DND-41 (cell line): Measurements from ENCODE around the gene COL4A1.

Experiments used
- ATAC-seq: fragments of 200-7000 bp; cut with Tn5 transposase; 3 replicates; pipeline ENCODE4 v1.9.1; 2021; ENCODE audit warnings: low read depth; ENCODE audit not compliant: insufficient read depth
- DNase-seq: peaks from one replicate; pipeline ENCODE4 v3.0.0-alpha.2; 2020
- H2AFZ ChIP-seq: 2 replicates; pipeline ENCODE4 v1.6.0; 2012; ENCODE audit warnings: low read depth, low read length
- H3K27ac ChIP-seq: 2 replicates; pipeline ENCODE4 v1.5.1; 2012; ENCODE audit warnings: low read length, inconsistent platforms
- H3K27me3 ChIP-seq: fragments of 200-600 bp; sonication (generic); 2 replicates; pipeline ENCODE4 v1.6.0; 2012; ENCODE audit warnings: low read length, mild to moderate bottlenecking, inconsistent platforms; ENCODE audit not compliant: insufficient read depth, poor library complexity
- H3K36me3 ChIP-seq: 2 replicates; pipeline ENCODE4 v1.5.1; 2012; ENCODE audit warnings: low read length, inconsistent platforms; ENCODE audit not compliant: insufficient read depth
- H3K4me1 ChIP-seq: 2 replicates; pipeline ENCODE4 v1.5.1; 2012; ENCODE audit warnings: mild to moderate bottlenecking, low read length; ENCODE audit not compliant: insufficient read depth
- H3K4me2 ChIP-seq: 2 replicates; pipeline ENCODE4 v1.6.0; 2012; ENCODE audit warnings: mild to moderate bottlenecking, moderate library complexity, low read length, inconsistent platforms; ENCODE audit not compliant: insufficient read depth
- H3K4me3 ChIP-seq, 2 experiments: fragments of 200-600 bp in 1 of 2; shearing (Covaris generic) in 1 of 2; 2 replicates each; pipeline ENCODE4 v1.5.1; 2012 to 2016; ENCODE audit warnings: inconsistent platforms in 2 of 2, low read length in 2 of 2, mild to moderate bottlenecking in 2 of 2, low read depth in 1 of 2, moderate library complexity in 1 of 2
- H3K79me2 ChIP-seq: 2 replicates; pipeline ENCODE4 v1.6.0; 2012; ENCODE audit warnings: low read length, inconsistent platforms; ENCODE audit not compliant: insufficient read depth
- H3K9ac ChIP-seq: 2 replicates; pipeline ENCODE4 v1.6.0; 2012; ENCODE audit warnings: low read depth, mild to moderate bottlenecking, inconsistent platforms, low read length, moderate library complexity
- H3K9me3 ChIP-seq: 2 replicates; pipeline ENCODE4 v1.5.1; 2012; ENCODE audit warnings: low read length, moderate library complexity, mild to moderate bottlenecking, inconsistent platforms; ENCODE audit not compliant: insufficient read depth, severe bottlenecking
- H4K20me1 ChIP-seq: 2 replicates; pipeline ENCODE4 v1.6.0; 2012; ENCODE audit warnings: low read length; ENCODE audit not compliant: insufficient read depth
- CTCF ChIP-seq: IDR thresholded peaks from 2 replicates; pipeline ENCODE4 v1.5.1; 2012; ENCODE audit warnings: borderline replicate concordance, low read length, moderate library complexity, mild to moderate bottlenecking; ENCODE audit not compliant: poor library complexity, severe bottlenecking; ENCODE audit errors: extremely low read depth
- EZH2 ChIP-seq: IDR thresholded peaks from 3 replicates; pipeline ENCODE4 v1.6.1; 2012; ENCODE audit warnings: borderline replicate concordance, low read depth, mild to moderate bottlenecking, moderate library complexity, low read length, inconsistent platforms; ENCODE audit not compliant: severe bottlenecking

Gene COL4A1

GRCh38 chr13:110289174-110289573, 17.8 kb downstream of the COL4A1 start:
- Histone ChIP-seq H3K4me3 (no peak overlapping the region), H3K27me3 (peaks cover 44% of the 10 kb centered on the region), H4K20me1 (no peaks in the 10 kb centered on the region), H3K27ac (no peak overlapping the region), H3K9me3 (no peaks in the 10 kb centered on the region), H3K79me2 (no peaks in the 10 kb centered on the region), H3K4me1 (no peaks in the 10 kb centered on the region), H2AFZ (no peak overlapping the region), H3K9ac (no peak overlapping the region), H3K36me3 (no peaks in the 10 kb centered on the region), H3K4me2 (no peak overlapping the region)
- no peak for ATAC-seq
- no peak for TF ChIP-seq EZH2
- TF ChIP-seq CTCF: no peak
- DNase-seq: no peak

DNA sequence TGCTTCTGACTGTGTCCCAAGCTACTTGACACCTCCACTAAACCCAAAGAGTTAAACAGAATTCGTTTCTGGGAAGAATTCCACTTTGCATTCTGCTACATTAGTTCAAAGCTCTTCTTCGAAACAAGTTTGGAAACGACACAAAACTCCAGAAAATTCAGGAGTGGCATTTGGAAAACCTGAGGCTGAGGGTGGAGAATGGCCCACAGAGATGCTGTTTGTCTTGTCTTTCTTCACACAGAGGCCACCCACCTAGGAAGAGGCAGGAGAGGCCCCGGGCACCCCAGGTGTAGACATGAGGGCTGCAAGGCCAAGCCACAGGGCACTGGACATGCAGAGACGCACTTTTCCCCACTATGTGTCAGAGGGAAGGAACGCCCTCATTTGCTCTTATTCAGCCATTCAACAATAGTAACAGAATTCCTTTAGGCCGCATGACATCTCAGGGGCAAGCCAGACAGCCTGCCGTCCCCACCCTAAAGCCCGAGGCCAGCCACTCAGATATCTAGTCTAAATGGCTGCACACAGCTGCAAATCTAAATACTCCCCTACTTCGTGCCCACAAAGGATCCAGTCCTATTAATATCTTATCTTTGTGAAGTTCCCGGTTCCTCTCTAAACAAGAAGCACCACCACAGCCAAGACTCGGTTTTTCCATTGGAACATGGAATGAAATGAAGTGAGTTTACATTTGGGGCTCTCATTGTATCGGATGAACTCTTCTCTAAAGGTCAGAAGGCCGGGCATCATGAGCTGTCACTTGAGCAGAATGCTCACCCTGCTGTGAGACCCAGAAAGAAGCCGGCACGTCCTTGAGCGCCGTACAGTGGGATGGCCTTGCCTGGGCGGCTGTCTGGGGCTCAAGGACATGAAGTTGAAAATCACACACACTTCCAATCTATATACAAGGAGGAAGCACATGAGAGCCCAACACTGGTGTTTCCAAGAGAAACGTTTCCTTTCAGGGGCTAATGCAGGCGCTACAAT, 19.8 kb downstream of the COL4A1 start:
- H3K27ac ChIP-seq: no peak overlapping the region
- TF ChIP-seq CTCF: no peak
- TF ChIP-seq EZH2: no peak
- no peaks in the 10 kb centered on the region for H3K9me3 ChIP-seq
- no peak overlapping the region for H3K4me2 ChIP-seq
- no peaks in the 10 kb centered on the region for H3K36me3 ChIP-seq
- peaks cover 48% of the 10 kb centered on the region for H3K27me3 ChIP-seq
- no peak for ATAC-seq
- H3K4me1 ChIP-seq: no peaks in the 10 kb centered on the region
- H4K20me1 ChIP-seq: no peaks in the 10 kb centered on the region
- no peaks in the 10 kb centered on the region for H3K79me2 ChIP-seq
- no peak overlapping the region for H2AFZ ChIP-seq
- no peak overlapping the region for H3K9ac ChIP-seq
- H3K4me3 ChIP-seq: no peak overlapping the region
- no peak for DNase-seq

DNA sequence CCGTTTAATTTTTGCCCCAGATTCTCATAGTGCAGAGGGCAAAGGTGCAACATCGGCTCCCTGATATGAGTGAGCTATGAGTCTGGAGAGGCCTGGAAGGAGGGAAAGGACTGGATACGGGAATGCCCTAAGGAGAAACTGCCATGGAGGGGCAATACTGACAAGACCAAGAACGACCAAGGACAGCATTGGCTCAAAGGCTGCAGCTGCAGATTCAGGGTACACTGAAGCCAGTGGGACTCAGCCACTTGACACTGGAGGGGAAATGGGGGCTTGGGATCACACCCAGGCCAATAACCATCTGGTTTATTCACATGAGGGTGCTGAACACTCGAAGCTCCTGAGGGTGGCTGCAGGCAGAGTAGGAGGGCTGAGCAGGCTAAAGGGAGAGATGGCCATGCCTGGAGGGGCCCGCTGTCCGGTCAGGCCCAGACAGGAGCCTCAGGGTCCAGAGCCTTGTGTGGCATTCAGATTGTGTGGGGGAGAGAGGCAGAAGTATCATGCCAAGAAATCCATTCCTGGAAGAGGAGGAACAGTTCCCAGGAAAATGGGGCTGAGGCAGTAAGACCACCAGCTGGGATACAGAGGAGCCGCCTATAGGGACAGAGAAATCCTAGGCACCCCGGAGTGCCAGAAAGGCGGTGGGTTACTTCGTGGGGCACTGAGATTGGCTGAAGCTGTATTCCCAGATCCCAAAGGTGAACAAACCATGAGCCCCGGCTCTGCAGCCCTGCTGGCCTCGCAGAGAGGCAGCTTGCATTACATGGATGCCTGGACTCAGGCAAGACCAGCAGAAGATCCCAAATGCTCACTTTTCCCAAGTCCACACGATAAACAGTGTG, 20.7 kb downstream of the COL4A1 start:
- Histone ChIP-seq H3K27me3 (peaks cover 48% of the 10 kb centered on the region), H3K4me3 (no peak overlapping the region)

More for the DNA sequence above, 20.7 kb downstream of the COL4A1 start:
- H3K4me2 ChIP-seq: no peak overlapping the region
- no peaks in the 10 kb centered on the region for H3K79me2 ChIP-seq
- no peaks in the 10 kb centered on the region for H3K36me3 ChIP-seq
- no peak overlapping the region for H3K27ac ChIP-seq
- no peaks in the 10 kb centered on the region for H4K20me1 ChIP-seq
- no peaks in the 10 kb centered on the region for H3K9me3 ChIP-seq
- DNase-seq: no peak
- no peak for ATAC-seq
- TF ChIP-seq CTCF (no peak), EZH2 (no peak)
- H3K4me1 ChIP-seq: no peaks in the 10 kb centered on the region
- H3K9ac ChIP-seq: no peak overlapping the region
- no peak overlapping the region for H2AFZ ChIP-seq
